SK-N-SH (cell line): ENCODE measurements around the gene AUTS2. TPM values are rescaled to one million over a fixed set of nuclear protein-coding genes. Genes with fewer than 3 reads are reported as not detected.

Experiments used
- CTCF ChIA-PET: fragments of 300-600, 350-600 bp; formaldehyde crosslinking; extraction: SDS; loops from one replicate; lab custom pipeline; 2021; lab: Yijun Ruan, JAX
- POLR2A ChIA-PET: fragments of 350-600 bp; sonication (Branson Sonifier 250); formaldehyde crosslinking; extraction: SDS; loops from one replicate; lab custom pipeline; 2020; ENCODE audit warnings: antibody characterized with exemption, inconsistent platforms; lab: Yijun Ruan, JAX
- DNase-seq: peaks from one replicate; pipeline ENCODE4 v3.0.0; 2012
- H2AFZ ChIP-seq: fragments of 200-600 bp; sonication (generic); 2 replicates; pipeline ENCODE4 v1.8.1; 2016; ENCODE audit warnings: antibody characterized with exemption, mild to moderate bottlenecking, low read depth
- H3F3A ChIP-seq: fragments of 200-600 bp; sonication (generic); replicated peaks from 2 replicates; pipeline ENCODE3; 2016; ENCODE audit warnings: antibody characterized with exemption, mild to moderate bottlenecking; ENCODE audit not compliant: insufficient read depth
- H3K27ac ChIP-seq, 2 experiments: fragments of 200-500 bp in 1 of 2; fragments of 200-600 bp in 1 of 2; sonication (Bioruptor generic) in 1 of 2; sonication (generic), shearing (Covaris generic) in 1 of 2; 2 replicates each; pipeline versions ENCODE4 v1.5.1 to v1.6.1; 2014 to 2016; ENCODE audit warnings: low read depth in 2 of 2, inconsistent platforms in 1 of 2, low read length in 1 of 2, mild to moderate bottlenecking in 1 of 2, mixed read lengths in 1 of 2
- H3K27me3 ChIP-seq: fragments of 200-600 bp; sonication (generic), shearing (Covaris generic); 2 replicates; pipeline ENCODE4 v1.6.1; 2016; ENCODE audit warnings: mixed run types; ENCODE audit not compliant: insufficient read depth
- H3K36me3 ChIP-seq, 2 experiments: fragments of 200-500 bp in 1 of 2; fragments of 200-600 bp in 1 of 2; sonication (Bioruptor generic) in 1 of 2; sonication (generic) in 1 of 2; replicated peaks in 1 of 2; 2 replicates each; pipeline versions ENCODE3 to v1.5.1; 2014 to 2016; ENCODE audit warnings: low read length in 1 of 2, mild to moderate bottlenecking in 1 of 2; ENCODE audit not compliant: insufficient read depth in 2 of 2, control insufficient read depth in 1 of 2
- H3K4me1 ChIP-seq, 2 experiments: fragments of 200-500 bp in 1 of 2; fragments of 200-600 bp in 1 of 2; sonication (Bioruptor generic) in 1 of 2; sonication (generic), shearing (Covaris generic) in 1 of 2; 2 replicates each; pipeline versions ENCODE4 v1.5.1 to v1.6.1; 2014 to 2016; ENCODE audit warnings: low read depth in 1 of 2, low read length in 1 of 2, mixed run types in 1 of 2; ENCODE audit not compliant: insufficient read depth in 2 of 2, control insufficient read depth in 1 of 2
- H3K4me2 ChIP-seq: fragments of 200-600 bp; sonication (generic), shearing (Covaris generic); 2 replicates; pipeline ENCODE4 v1.6.1; 2017; ENCODE audit warnings: mixed run types
- H3K4me3 ChIP-seq, 2 experiments: fragments of 200-500 bp in 1 of 2; fragments of 200-600 bp in 1 of 2; sonication (Bioruptor generic) in 1 of 2; sonication (generic), shearing (Covaris generic) in 1 of 2; 2 replicates each; pipeline versions ENCODE4 v1.5.1 to v1.8.1; 2014 to 2016; ENCODE audit warnings: low read depth in 2 of 2, inconsistent platforms in 1 of 2, low read length in 1 of 2, mild to moderate bottlenecking in 1 of 2, mixed read lengths in 1 of 2, moderate library complexity in 1 of 2
- H3K79me2 ChIP-seq: fragments of 200-600 bp; sonication (generic); 2 replicates; pipeline ENCODE4 v1.8.1; 2017; ENCODE audit warnings: mild to moderate bottlenecking; ENCODE audit not compliant: insufficient read depth
- H3K9ac ChIP-seq: fragments of 200-600 bp; sonication (generic); 2 replicates; pipeline ENCODE4 v1.6.1; 2017; ENCODE audit warnings: mixed run types
- H3K9me2 ChIP-seq: fragments of 200-600 bp; sonication (generic); 2 replicates; pipeline ENCODE4 v1.6.1; 2017; ENCODE audit warnings: mixed run types
- H3K9me3 ChIP-seq: fragments of 200-600 bp; sonication (generic); 2 replicates; pipeline ENCODE4 v1.6.1; 2017; ENCODE audit warnings: mixed run types, mild to moderate bottlenecking, moderate library complexity
- H4K20me1 ChIP-seq: fragments of 200-600 bp; sonication (generic); 2 replicates; pipeline ENCODE4 v1.6.1; 2017; ENCODE audit warnings: mild to moderate bottlenecking, mixed run types; ENCODE audit not compliant: insufficient read depth
- CHD2 ChIP-seq: fragments of 150-350 bp; IDR thresholded peaks from 2 replicates; pipeline ENCODE4 v1.6.1; 2018; ENCODE audit warnings: low read length; ENCODE audit not compliant: partially characterized antibody
- EP300 ChIP-seq, 2 experiments: IDR thresholded peaks; 2 replicates each; pipeline versions ENCODE4 v1.4.0 to v1.6.1; 2012; ENCODE audit warnings: borderline replicate concordance in 1 of 2, low read depth in 1 of 2, low read length in 1 of 2
- EZH2phosphoT487 ChIP-seq: fragments of 200-600 bp; sonication (generic); IDR thresholded peaks from 2 replicates; pipeline ENCODE4 v1.6.1; 2017; ENCODE audit warnings: low read depth, mixed run types, mild to moderate bottlenecking, antibody characterized with exemption, moderate library complexity, borderline replicate concordance
- FOXJ3 ChIP-seq: sonication (generic); formaldehyde crosslinking; IDR thresholded peaks from 2 replicates; pipeline ENCODE4 v1.5.1; 2020; ENCODE audit warnings: mild to moderate bottlenecking, missing genetic modification reagents
- FOXM1 ChIP-seq: IDR thresholded peaks from 2 replicates; pipeline ENCODE4 v1.4.0; 2012; ENCODE audit warnings: low read depth, mild to moderate bottlenecking
- GABPA ChIP-seq: IDR thresholded peaks from 2 replicates; pipeline ENCODE4 v1.4.0; 2012; ENCODE audit warnings: low read depth, mild to moderate bottlenecking
- GATA2 ChIP-seq: sonication (generic); formaldehyde crosslinking; IDR thresholded peaks from 2 replicates; pipeline ENCODE4 v1.5.0; 2020; ENCODE audit warnings: mild to moderate bottlenecking, missing genetic modification reagents
- JUND ChIP-seq: IDR thresholded peaks from 2 replicates; pipeline ENCODE4 v1.4.0; 2012
- MAX ChIP-seq: IDR thresholded peaks from 2 replicates; pipeline ENCODE4 v1.4.0; 2012; ENCODE audit warnings: low read depth
- MEF2A ChIP-seq: IDR thresholded peaks from 2 replicates; pipeline ENCODE4 v1.4.0; 2012; ENCODE audit warnings: low read depth, borderline replicate concordance
- MXI1 ChIP-seq: IDR thresholded peaks from 2 replicates; pipeline ENCODE4 v1.6.1; 2012; ENCODE audit warnings: mild to moderate bottlenecking, low read depth, low read length, improper control_type of control experiment
- NRF1 ChIP-seq: IDR thresholded peaks from 2 replicates; pipeline ENCODE4 v1.6.1; 2012; ENCODE audit warnings: low read depth, mild to moderate bottlenecking, low read length
- RCOR1 ChIP-seq: fragments of 150-350 bp; IDR thresholded peaks from 2 replicates; pipeline ENCODE4 v1.6.1; 2017; ENCODE audit warnings: antibody characterized with exemption, low read length
- REST ChIP-seq: IDR thresholded peaks from 2 replicates; pipeline ENCODE4 v1.6.1; 2012; ENCODE audit warnings: mild to moderate bottlenecking, low read depth, low read length, moderate library complexity
- RFX5 ChIP-seq: IDR thresholded peaks from 2 replicates; pipeline ENCODE4 v1.6.1; 2012; ENCODE audit warnings: mild to moderate bottlenecking, improper control_type of control experiment, low read length
- RXRA ChIP-seq: IDR thresholded peaks from 2 replicates; pipeline ENCODE4 v1.4.0; 2012; ENCODE audit warnings: low read depth, mild to moderate bottlenecking, borderline replicate concordance
- SIN3A ChIP-seq: IDR thresholded peaks from 2 replicates; pipeline ENCODE4 v1.6.1; 2012; ENCODE audit warnings: low read depth, mild to moderate bottlenecking, low read length, moderate library complexity, borderline replicate concordance
- SMC3 ChIP-seq: IDR thresholded peaks from 2 replicates; pipeline ENCODE4 v1.6.1; 2012; ENCODE audit warnings: low read depth, low read length, improper control_type of control experiment
- WGBS: methylation state at CpG from one replicate; pipeline ENCODE4 v1.1.6; 2017; ENCODE audit warnings: low lambda C conversion rate; 5-methylcytosine and 5-hydroxymethylcytosine counted together
- polyA plus RNA-seq, 3 experiments: library from polyadenylated mRNA; depleted of rRNA; stranded (reverse); fragments of >200 nt; gene quantifications; 2 replicates each; pipeline ENCODE4 v1.2.3, GENCODE V29; 2012
- TF ChIP-seq, protein P1 (sequence below): fragments of 150-350 bp; IDR thresholded peaks from 2 replicates; pipeline ENCODE4 v1.6.1; 2016; ENCODE audit warnings: mild to moderate bottlenecking, low read depth, low read length

The AUTS2 gene
- polyA plus RNA-seq, 1 of the 3 experiments (the other 2 are of a cell fraction): 15.6 TPM

DNA sequence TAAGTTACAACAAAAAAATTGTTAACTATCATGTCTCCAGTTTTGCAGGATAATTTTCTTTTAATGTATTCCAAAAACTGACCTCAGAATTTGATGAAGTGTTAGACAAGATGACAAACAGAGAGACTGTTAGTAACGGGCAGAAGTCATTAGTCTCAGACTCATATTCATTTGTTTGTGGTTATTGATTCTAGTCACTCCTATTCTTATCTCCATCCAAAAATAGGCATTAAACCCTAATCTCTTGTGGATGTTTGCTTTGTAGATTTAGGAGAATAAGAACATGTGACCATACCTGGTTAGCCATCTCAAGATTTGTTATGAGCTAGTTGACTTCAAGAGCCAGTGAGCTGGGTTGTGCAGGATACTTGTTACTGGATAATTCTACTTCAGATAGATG lies 261.1 kb downstream of the AUTS2 start:
- Histone ChIP-seq H3K36me3 (no peaks in the 10 kb centered on the region), H3K27me3 (no peaks in the 10 kb centered on the region), H2AFZ (no peak overlapping the region), H3K4me2 (no peak overlapping the region), H3K9me3 (no peaks in the 10 kb centered on the region), H4K20me1 (peaks cover 19% of the 10 kb centered on the region; the same call in 1 of the 2 replicates), H3K4me3 (no peak overlapping the region), H3F3A (no peaks in the 10 kb centered on the region), H3K9me2 (no peaks in the 10 kb centered on the region), H3K79me2 (no peaks in the 10 kb centered on the region), H3K9ac (no peak overlapping the region), H3K4me1 (peaks cover 26 to 39% of the 10 kb centered on the region in 2 experiments; a peak in 3 of 4 replicates), H3K27ac (no peak overlapping the region)
- CTCF ChIA-PET: interaction anchor here (0.9 to 1.5 kb wide), 2 partner anchors 11 to 72 kb away, joined by 3 to 6 read pairs; no protein-coding TSS in a partner anchor
- no peak for DNase-seq
- WGBS: 80% methylated on average over 1 of the region's 1 CpG
- TF ChIP-seq EZH2phosphoT487 (no peak), MEF2A (no peak), REST (no peak), MAX (no peak), SMC3 (no peak), GABPA (no peak), RCOR1 (no peak)
- TF ChIP-seq, protein P1, sequence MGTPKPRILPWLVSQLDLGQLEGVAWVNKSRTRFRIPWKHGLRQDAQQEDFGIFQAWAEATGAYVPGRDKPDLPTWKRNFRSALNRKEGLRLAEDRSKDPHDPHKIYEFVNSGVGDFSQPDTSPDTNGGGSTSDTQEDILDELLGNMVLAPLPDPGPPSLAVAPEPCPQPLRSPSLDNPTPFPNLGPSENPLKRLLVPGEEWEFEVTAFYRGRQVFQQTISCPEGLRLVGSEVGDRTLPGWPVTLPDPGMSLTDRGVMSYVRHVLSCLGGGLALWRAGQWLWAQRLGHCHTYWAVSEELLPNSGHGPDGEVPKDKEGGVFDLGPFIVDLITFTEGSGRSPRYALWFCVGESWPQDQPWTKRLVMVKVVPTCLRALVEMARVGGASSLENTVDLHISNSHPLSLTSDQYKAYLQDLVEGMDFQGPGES: no peak
- POLR2A ChIA-PET: no interaction called here

GRCh38 chr7:69860486-69860885 lies 262.2 kb downstream of the AUTS2 start:
- 88% methylated on average over 3 of the region's 3 CpGs for WGBS
- CTCF ChIA-PET: interaction anchor here (1.5 to 1.9 kb wide), 3 partner anchors 10 to 71 kb away, joined by 4 to 6 read pairs (median 4); no protein-coding TSS in a partner anchor
- Histone ChIP-seq H3K79me2 (no peaks in the 10 kb centered on the region), H3K9me3 (no peaks in the 10 kb centered on the region), H3K9me2 (no peaks in the 10 kb centered on the region), H4K20me1 (peaks cover 22% of the 10 kb centered on the region; the same call in 1 of the 2 replicates), H3K27me3 (no peaks in the 10 kb centered on the region), H3K4me1 (peaks cover 26 to 50% of the 10 kb centered on the region in 2 experiments; a peak in 3 of 4 replicates), H3K36me3 (no peaks in the 10 kb centered on the region), H3F3A (no peaks in the 10 kb centered on the region), H3K9ac (no peak overlapping the region), H3K4me2 (no peak overlapping the region), H3K27ac (no peak overlapping the region), H2AFZ (no peak overlapping the region), H3K4me3 (no peak overlapping the region)
- POLR2A ChIA-PET: interaction anchor here (0.7 kb wide), 1 partner anchor 12 kb away, joined by 3 read pairs; no protein-coding TSS in a partner anchor
- no peak for DNase-seq
- no peak for TF ChIP-seq CHD2
- no peak for TF ChIP-seq RCOR1
- no peak for TF ChIP-seq FOXM1
- TF ChIP-seq FOXJ3 (CRISPR knock-in tag): no peak
- no peak for TF ChIP-seq JUND
- no peak for TF ChIP-seq RXRA
- no peak for TF ChIP-seq GATA2 (CRISPR knock-in tag)
- no peak for TF ChIP-seq RFX5
- TF ChIP-seq SMC3: no peak
- TF ChIP-seq, protein P1: no peak
- no peak for TF ChIP-seq MXI1
- TF ChIP-seq SIN3A: no peak
- no peak for TF ChIP-seq NRF1
- TF ChIP-seq EP300 (IDR thresholded peaks at IDR 0.05; ENCODE audit: borderline replicate concordance in 1 of 2, low read depth in 1 of 2, low read length in 1 of 2): no peak
